ENCODE data around the gene TYW5. TPM values are rescaled to one million over a fixed set of nuclear protein-coding genes. Genes with fewer than 3 reads are reported as not detected.

TYW5 gene
- total and polyA plus RNA-seq, 12 donors: 1.9 to 3.5 (median 2.6) TPM

GRCh38 chr2:199946836-199947235, 8.5 kb downstream of the TYW5 start:
- Histone ChIP-seq H3K4me1 (peaks cover 0 to 14% (median 0%) of the 10 kb centered on the region in 9 donors), H3K27me3 (no peaks in the 10 kb centered on the region), H3K4me3 (no peak overlapping the region), H3K27ac (no peak overlapping the region), H3K36me3 (peaks cover 0 to 86% (median 6%) of the 10 kb centered on the region in 9 donors), H3K9me3 (no peaks in the 10 kb centered on the region)
- ATAC-seq (no peak), DNase-seq (no peak)
- intact Hi-C loops (cut with DNase I): no loop called here
- no peak for TF ChIP-seq CTCF (IDR thresholded peaks at IDR 0.05)

DNA sequence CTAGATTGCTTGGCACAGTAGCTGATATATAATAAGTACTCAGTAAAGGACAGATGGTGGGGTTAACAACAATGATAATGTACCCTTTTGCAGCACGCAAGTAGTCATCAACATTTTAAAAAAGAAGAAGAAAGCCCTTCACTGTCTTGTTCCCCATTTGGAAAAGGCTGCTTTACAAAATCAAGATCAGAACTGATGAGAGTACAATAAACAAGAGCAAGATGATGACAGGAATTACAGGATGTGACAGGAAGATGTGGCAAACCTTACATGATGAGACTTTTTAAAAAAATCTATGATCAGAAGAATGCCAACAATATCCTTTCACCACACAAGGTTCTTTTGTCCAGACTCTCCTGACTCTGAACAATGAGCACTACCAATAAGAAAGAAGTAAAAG, 9.1 kb downstream of the TYW5 start:
- peaks cover 0 to 88% (median 6%) of the 10 kb centered on the region in 9 donors for H3K36me3 ChIP-seq
- WGBS, 2 donors: 92 to 97% methylated on average over 1 of the region's 1 CpG
- no peak for TF ChIP-seq CTCF (IDR thresholded peaks at IDR 0.05)
- ATAC-seq: no peak
- peaks cover 0 to 14% (median 0%) of the 10 kb centered on the region in 9 donors for H3K4me1 ChIP-seq
- H3K27me3 ChIP-seq: no peaks in the 10 kb centered on the region
- H3K9me3 ChIP-seq: no peaks in the 10 kb centered on the region
- DNase-seq: no peak
- intact Hi-C loops (cut with DNase I): no loop called here
- no peak overlapping the region for H3K4me3 ChIP-seq
- no peak overlapping the region for H3K27ac ChIP-seq

DNA sequence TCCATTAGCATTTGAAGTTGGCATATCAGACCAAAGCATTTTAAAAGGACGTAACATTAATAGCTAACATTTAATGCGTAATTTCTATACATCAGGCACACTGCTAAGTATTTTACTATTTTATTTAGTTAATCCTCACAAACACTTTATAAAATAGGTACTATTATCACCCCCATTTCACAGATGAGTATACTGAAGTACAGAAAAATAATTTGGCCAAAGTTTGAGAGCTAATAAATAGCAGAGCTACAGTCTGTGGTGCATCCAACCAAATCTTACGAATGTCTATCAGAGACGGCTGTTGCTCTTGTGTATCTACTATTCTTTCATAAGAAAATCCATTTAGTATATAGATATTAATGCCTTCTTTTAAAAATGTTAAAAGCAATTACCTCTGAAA, 11.9 kb downstream of the TYW5 start:
- H3K9me3 ChIP-seq: no peaks in the 10 kb centered on the region
- no peak overlapping the region for H3K27ac ChIP-seq
- no peak for TF ChIP-seq CTCF (IDR thresholded peaks at IDR 0.05)
- 96% methylated on average over 4 of the region's 4 CpGs for WGBS, 2 donors
- intact Hi-C loops (cut with DNase I): no loop called here
- DNase-seq: no peak
- H3K36me3 ChIP-seq: peaks cover 0 to 99% (median 9%) of the 10 kb centered on the region in 9 donors
- H3K27me3 ChIP-seq: no peaks in the 10 kb centered on the region
- no peak overlapping the region for H3K4me3 ChIP-seq
- ATAC-seq: no peak
- peaks cover 0 to 14% (median 0%) of the 10 kb centered on the region in 9 donors for H3K4me1 ChIP-seq

GRCh38 chr2:199940373-199940772, 14.9 kb downstream of the TYW5 start:
- intact Hi-C loops (cut with DNase I): no loop called here

More at GRCh38 chr2:199940373-199940772, 14.9 kb downstream of the TYW5 start:
- Histone ChIP-seq H3K9me3 (no peaks in the 10 kb centered on the region), H3K27me3 (no peaks in the 10 kb centered on the region), H3K36me3 (peaks cover 0 to 96% (median 11%) of the 10 kb centered on the region in 9 donors), H3K4me1 (no peaks in the 10 kb centered on the region), H3K27ac (no peak overlapping the region), H3K4me3 (no peak overlapping the region)
- peak in 5 of 9 donors; percentile 7 to 25 (median 22) for TF ChIP-seq CTCF (IDR thresholded peaks at IDR 0.05)
- no peak for ATAC-seq
- WGBS, 2 donors: 90 to 96% methylated on average over 2 of the region's 2 CpGs
- no peak for DNase-seq
